Stimulated activated CD8-positive, alpha-beta memory T cell treated with anti-CD3 and anti-CD28 coated beads, Interleukin-4, amount 100 ng/mL, for 48 hours (primary cell): ENCODE results near the gene HACD2.

ENCODE experiments used
- DNase-seq: peaks from one replicate; pipeline ENCODE4 v3.0.0-alpha.2; 2020

Gene HACD2

DNA sequence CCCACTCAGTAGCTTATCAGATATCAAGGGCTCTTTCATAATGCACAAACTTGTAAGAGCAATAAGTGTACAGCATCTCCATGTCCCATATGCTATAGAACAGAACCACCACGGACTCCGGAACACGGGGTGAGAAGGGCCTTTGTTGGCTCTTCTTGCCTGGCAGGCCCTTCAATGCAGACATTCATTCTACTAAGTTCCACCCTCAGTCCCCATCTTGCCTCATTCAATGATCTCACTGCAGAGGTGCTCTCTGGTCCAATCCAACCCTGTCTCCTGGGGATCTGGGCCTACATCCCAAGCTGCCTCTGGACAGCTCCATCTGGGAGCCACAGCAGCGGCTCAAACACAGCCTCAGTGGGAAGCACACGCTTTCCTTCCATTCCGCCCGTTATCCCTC lies 16.8 kb downstream of the HACD2 start:
- no peak for DNase-seq

GRCh38 chr3:123564056-123564455 lies 20.8 kb downstream of the HACD2 start:
- DNase-seq, result no peak

DNA sequence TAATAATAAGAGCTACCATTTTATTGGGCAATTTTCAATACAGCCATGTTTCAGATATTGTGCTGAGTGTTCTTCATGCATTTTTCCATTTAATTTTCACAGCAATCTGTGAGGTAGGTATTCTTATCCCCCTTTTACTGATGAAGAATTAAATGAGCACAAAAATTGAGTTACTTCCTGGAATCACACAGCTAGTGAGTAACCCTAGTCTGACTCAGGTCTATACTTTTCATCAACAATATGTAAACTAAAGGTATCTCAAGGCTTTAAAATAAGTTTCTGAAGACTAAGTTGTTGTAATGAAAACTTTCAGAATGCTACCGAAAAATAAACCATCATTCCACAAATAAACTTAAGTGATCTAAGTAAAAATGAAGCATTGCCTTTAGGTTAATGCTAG lies 22.3 kb downstream of the HACD2 start:
- no peak for DNase-seq

- no peak for DNase-seq
Observed at GRCh38 chr3:123561188-123561587, 23.7 kb downstream of the HACD2 start.

DNA sequence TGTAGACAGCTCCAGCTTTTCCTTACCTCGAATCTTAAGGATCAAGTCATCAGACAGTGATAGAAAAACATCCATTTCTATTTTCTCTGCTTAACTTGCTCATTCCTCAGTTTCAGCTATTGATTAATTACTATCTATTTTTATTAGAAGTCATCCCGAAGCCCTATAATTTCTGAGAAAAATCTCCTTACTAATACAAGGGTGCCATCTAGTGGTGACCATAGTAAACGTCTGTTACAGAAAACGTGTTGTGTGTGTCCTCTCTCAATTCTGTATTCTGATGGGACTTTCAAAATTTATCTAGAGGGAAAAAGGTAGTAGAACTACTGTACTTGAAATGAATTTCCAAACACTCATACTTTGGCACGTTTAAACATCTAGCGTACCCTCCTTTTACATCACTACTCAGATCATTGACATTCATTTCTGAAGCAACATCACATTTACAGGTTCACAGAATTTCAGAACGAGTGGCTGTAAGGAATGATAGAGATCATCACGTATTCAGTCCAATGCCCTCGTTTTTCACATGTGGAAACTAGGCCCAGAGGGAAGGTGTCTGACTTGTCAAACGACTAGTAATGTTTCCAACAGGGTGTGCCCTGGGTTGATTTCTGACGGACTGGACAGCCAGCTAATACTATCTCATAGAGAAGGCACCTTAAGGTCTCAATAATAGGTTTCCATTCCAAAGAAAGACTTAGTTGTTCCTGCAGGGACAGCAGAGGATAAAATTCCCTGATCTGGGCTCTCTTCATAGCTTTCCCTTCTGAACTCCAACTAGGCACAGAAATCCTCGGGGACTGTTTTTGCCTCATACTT lies 25.6 kb downstream of the HACD2 start:
- DNase-seq, result no peak

DNA sequence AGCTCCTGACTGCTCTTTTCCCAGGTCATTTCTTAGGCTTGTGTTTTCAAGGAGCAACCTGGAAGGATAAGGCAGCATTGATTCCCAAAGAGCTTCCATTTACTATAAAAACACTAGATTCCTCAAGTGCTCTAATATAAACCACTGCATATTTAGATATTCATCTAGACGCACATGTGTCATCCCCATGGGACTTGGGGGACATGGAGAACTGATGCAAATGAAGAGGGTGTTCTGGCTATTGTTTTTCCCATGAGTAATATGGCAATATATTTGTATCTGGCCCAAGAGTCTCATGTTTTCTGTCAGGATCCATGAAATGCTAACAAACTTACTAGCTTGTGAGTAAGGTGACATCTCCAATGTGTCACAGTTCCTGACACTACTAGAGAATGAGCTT lies 31.3 kb downstream of the HACD2 start:
- no peak for DNase-seq

- DNase-seq, result no peak
Observed at GRCh38 chr3:123552768-123553167, 32.1 kb downstream of the HACD2 start.

DNA sequence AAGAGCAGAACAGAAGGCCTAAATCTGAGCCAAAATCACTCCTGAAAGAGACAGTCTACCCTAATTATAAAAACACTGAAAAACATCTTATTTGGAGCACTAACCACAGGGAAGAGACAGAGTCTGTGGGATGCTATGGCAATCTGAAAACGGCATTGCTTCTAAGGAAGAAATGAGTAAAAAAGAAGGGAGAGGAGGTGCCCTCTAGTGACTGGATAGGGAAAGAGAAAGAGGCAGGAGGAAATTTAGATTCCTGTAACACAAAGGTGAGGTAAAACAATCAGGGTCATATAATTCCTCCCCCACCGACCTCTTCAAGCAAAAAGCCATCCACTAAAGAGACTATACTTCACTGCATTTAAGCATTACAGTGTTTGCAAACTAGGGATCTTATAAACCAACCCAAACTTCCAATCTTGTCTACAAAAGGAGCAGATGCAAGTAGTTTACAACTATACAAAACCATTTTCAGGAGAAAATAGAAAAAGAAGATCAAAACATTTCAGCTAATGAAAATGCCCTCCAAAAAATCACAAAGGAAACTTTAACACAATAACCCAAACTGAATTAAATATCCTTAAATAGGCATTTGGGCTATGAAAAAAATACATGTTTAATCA lies 32.6 kb downstream of the HACD2 start:
- no peak for DNase-seq

GRCh38 chr3:123547881-123548519 lies 36.9 kb downstream of the HACD2 start:
- DNase-seq, result no peak

GRCh38 chr3:123546133-123546755 lies 38.6 kb downstream of the HACD2 start:
- no peak for DNase-seq

- DNase-seq, result no peak
Observed at GRCh38 chr3:123543950-123544349, 40.9 kb downstream of the HACD2 start.

DNA sequence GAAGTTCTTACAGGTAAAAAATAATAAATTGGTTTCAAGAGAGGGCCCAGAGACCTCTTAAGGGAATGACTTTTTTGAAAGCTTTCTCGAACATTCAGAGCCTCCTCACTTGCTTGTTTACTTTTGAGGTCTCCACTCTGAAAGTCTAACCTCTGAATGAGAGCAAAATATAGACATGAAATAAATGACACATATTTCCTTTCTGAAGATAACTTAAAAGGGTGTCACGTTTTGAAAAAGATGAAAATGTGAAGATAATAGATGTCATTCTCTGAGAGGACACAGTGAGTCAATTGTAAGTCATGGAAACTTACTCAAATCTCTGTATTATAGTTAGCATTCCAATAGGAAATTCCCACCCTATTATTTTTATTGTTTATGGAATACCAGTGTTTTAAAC lies 44.6 kb downstream of the HACD2 start:
- no peak for DNase-seq

DNA sequence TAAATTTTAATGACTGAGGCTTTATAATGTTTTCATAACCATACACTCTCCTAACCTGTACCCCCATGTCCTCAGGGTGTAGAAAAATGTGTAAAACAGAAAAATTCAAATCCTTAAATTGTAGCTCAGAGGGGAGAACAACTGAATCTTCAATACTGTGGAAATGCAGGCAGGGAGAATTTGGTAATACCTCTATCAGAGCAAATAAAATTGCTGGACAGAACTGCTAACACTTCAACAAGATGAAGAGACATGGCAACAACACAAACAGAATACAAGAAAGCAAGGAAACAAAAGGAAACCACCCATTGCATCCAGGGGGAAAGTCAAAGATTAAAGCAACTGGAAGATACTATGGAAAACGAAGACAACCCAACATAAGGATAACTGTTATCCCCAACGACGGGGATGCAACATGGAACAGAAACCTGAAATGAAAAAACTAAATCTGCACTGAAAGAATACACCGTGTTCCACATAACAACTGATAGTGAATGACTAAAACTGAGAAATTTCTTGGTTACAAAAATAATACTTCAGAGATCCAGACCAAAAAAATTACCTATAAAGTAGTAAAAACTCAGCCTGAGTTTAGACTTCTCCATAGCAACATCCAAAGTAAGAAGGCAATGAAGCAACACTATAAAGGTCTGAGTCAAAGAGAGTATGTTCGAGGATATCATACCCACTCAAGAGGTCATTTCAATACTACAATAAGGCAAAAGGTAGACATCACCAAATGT lies 48.5 kb downstream of the HACD2 start:
- no peak for DNase-seq

- DNase-seq, result no peak
Observed at GRCh38 chr3:123535580-123535979, 49.3 kb downstream of the HACD2 start.

GRCh38 chr3:123534264-123534663 lies 50.6 kb downstream of the HACD2 start:
- no peak for DNase-seq

DNA sequence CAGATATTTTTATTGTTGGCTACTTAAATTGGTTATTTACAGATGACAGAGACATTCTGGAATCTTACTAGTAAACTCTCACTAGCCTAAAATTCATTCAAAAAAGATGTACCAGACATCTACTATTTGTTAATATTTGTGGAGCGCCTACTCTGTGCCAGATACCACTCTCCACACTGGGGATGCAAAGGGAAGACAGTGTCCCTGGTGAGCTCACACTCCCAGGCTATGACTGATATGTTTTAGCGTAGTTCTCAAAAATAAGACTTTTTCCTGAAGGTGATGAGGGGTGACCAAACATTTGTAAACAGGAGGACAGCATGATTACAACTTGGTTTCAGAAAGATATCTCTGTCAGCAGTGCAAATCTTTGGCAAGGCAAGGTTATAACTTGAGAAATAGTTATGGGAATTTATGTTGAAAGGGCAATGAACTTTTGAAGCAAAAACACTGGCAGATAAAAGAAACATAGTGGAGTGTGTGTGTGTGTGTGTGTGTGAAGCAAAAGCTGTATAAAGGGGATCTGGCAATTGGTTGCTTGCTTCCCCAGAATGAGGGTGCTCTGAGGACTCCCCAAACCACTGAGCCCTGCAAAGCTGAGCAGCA lies 51.2 kb downstream of the HACD2 start:
- DNase-seq, result no peak

DNA sequence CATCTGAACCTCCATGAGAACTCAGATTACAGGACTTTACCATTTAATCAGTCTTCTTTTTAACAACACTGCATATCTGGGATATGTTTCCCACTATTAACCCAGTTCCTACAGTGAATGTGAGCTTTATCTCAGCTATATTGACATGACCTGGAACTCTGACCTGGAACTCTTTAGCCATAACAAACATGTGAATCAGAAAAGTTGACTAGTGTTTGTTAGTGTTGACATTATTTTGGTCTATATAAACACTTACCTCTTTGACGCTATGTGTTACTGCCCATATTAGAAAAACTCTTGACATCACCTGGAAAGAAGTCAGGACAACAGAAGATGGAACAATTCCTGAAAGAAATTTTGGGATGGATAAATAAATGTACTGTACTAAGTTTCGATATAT lies 56.7 kb downstream of the HACD2 start:
- DNase-seq, result no peak

- no peak for DNase-seq
Observed at GRCh38 chr3:123527046-123527445, 57.8 kb downstream of the HACD2 start.

DNA sequence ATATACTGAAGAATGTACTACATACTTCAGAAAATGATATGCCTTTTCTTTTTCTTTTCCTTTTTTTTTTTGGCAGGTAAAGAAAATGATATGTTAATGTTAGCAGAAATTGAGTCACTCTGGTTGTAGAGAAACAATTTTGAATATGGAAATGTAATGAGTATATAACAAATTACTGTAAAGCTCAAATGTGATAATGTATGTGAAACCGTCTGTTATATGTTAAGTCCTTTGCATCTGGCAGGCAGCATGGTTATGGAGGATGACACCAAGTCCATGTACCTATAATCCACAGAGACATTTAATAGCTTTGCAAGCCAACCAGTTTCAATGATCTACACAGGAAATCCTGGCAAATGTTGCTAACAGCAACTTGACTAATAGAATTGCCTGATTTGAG lies 58.4 kb downstream of the HACD2 start:
- DNase-seq, result no peak

- no peak for DNase-seq
Observed at GRCh38 chr3:123525433-123525832, 59.4 kb downstream of the HACD2 start.

DNA sequence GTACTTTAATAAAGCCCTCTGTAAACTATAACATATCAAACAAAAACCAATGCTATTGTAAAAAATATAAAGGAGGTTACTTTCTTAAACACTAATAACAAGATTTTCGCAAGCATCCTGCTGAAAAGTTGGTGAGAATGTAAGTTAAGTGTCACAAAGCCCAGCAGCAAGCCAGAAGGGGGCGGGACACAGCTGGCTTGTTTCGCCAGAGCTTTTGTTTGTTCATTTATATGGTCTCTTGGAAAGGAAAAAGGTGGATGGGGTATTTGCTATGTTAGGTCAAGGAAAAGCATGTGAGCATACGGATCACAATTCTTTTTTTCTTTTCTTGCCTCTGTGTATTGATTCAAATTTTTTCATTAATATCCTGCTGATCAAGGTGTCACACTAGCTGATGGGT lies 59.9 kb downstream of the HACD2 start:
- no peak for DNase-seq

- DNase-seq, result no peak
Observed at GRCh38 chr3:123523023-123523412, 61.8 kb downstream of the HACD2 start.
